DMS153 (cell line): Measurements from ENCODE around the gene NCAM2.
"Not testable (repeated sequence)": the region's sequence is repeated elsewhere in the genome, so short reads cannot be mapped to it uniquely, and the experiment has no call there.

Experiments used
- DNase-seq: peaks from one replicate; lab custom pipeline; 2025; lab: John Stamatoyannopoulos, UW

NCAM2 gene

DNA sequence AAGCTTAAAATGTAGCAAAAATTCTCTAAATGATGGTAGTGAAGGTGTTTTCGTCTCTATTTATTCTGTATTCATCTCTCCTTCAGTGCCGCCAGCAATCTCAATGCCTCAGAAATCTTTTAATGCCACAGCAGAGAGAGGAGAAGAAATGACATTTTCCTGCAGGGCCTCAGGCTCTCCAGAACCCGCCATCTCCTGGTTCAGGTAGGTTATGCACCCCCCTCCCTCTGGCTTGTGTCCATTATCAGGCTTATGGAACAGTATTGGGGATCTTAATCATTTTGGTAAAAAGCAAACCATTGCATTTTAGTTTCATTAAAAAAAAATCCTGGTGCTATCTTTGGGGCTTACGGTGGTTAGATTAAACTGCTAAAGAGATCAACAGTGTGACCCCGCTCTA lies 326.1 kb downstream of the NCAM2 start:
- no peak for DNase-seq

DNA sequence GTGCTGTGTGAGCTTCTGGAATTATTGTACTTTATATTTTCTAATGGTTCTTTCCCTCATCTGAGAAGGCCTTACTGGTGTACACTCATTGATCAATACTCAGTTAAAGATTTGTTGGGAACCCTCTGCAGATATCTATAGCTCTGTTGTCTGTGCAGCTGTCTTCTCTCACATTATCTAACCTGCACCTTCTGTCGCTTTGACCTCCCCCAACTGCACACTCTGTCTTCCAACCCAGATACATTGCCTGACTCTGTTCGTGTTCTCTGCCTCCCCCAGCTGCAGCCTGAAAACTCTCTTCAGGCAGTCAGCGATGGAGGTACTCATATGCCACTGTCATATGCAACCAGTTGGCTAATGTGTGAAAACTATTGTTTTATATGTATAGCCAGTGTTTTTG lies 334.3 kb downstream of the NCAM2 start:
- no peak for DNase-seq

DNA sequence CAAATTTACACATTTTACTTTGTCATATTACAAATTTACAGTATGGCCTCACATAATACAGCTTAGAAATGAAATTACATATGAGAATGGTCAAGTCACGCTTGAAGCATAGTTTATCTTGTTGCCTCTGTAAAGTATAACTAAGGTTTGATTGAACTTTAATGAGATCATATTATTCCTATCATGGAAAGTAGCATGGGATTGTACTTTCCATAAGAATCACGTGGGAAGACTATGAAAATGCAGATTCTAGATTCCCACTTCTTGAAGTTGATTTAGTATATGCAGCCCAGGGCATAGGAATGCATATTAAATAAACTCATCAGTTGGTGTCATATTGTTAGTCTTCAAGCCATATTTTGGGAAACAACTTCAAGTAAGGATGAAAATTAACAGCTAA lies 342.8 kb downstream of the NCAM2 start:
- DNase-seq, result no peak

DNA sequence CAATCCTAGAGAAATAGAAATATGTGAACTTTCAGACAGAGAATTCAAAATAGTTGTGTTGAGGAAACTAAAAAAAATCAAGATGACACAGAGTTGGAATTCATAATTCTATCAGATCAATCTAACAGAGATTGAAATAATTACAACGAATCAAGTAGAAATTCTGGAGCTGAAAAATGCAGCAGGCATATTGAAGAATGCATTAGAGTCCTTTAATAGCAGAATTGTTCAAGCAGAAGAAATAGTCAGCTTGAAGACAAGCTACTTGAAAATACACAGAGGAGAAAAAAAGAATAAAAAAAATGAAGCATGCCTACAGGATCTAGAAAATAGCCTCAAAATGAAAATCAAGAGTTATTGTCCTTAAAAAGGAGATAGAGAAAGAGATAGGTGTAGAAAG lies 347.1 kb downstream of the NCAM2 start:
- DNase-seq, result no peak

DNA sequence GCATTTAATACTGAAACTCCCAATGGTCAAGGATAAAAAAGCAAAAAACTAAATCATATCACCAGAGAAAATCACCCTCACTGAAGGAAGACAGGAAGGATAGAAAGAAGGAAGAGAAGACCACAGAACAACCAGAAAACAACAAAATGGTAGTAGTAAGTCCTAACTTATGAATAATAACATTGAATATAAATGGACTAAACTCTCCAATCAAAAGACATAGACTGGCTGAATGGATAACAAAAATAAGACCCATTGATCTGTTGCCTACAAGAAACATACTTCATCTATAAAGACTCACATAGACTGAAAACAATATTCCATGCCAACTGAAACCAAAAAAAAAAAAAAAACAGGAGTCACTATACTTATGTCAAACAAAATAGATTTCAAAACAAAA lies 347.7 kb downstream of the NCAM2 start:
- no peak for DNase-seq

DNA sequence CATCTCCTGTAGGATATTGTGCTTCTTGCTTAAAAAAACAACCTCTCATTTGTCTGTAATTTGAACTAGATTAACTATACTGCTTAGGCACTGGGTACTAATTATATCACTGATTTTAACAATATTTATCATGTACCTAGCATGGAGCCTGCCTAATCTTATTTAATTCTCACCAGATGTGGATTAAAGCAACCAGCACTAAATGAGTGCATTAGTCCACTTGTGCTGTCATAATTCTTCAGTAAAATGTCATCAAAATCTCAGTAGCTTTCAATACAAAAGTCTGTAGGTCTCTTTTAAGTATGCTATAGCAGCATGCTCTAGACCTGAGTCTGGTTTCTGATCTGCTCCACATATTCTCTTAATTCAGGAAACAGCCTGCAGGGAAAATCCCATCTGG lies 368.1 kb downstream of the NCAM2 start:
- DNase-seq, result no peak

DNA sequence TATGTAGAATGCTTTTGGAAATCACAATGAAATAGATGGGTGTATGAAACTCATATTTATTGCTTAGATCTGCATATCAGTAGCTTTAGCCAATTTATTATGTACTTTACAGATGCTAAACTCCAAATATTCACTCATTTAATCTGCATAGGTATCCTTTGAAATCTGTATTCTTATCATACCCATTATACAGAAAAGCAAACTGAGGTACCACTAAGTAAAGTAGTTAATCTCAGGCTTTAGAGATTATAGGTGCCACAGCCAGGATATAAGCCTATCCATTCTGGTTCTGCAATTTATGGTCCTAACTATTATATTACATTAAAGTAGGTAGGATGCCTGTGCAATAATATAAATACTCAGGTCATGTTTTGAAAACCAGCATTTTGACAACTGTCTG lies 369.4 kb downstream of the NCAM2 start:
- DNase-seq, result no peak

DNA sequence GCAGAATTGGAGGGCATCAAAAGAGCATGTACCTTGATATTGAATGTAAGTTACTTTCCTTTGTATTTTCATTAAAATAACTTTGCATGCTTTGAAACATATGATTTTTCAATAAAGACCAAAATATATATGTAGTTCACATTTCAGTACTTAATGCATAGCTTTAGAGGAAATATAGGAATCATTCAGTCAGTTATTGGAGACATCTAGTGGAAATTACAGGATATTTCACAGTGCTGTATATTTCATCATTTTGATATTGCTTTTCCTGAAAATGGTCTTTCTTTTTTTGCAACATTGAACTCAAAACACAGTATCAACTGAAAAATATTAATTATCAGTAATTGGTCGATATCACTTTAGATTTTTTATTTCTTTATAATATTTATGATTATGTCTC lies 375.8 kb downstream of the NCAM2 start:
- DNase-seq, result no peak

DNA sequence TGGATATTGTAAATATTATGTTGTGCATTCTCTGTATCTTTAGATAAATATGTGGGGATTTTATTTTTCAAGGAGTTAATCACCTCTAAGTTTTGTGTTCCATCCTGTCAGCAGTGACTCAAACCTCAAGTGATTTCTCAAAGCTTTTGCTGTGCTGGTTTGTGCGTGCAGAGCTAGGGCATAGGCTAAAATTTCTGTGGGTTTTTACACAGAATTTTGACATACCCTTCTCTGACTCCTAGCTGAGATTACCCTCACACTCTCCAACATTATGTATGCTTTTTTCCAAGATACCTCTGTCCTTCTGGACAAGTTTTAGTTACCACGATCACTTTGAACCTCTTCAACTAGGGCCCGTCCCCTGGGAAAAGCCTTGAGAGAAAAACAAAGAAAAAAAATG lies 384.9 kb downstream of the NCAM2 start:
- no peak for DNase-seq

DNA sequence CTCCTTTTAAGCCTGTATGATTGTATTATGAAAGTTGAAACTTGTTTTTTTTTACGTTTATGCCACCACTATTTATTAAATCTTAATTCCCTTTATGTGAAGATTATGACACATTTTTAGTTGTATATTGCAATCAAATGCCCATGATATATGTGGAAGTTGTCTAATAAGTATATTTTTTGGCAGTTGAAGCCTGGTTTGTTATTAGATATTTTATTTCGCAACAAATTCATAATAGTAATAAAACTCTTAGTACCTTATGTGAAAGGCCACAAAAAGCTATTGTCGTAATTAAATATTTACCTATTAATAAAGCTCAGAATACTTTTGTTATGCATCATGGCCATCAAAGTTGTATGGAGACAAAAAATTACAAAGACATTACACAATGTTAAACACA lies 386.8 kb downstream of the NCAM2 start:
- DNase-seq, result no peak

DNA sequence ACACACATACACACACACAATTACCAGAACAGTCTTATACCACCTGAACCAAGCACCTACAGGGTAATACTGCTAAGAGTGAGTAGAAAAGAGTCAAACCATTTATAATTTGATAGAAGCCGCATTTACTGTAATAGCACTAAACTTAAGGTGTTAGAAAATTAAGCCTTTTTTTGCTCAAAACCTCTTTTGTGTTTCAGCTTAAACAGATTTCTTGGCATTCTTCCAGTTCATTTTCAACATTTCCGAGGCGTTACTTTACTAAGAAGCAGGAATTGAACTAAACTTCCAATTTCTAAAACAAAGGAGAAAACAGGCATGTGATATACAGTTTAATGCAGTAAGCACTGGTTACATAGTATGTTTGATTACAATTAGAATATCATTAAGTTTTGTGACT lies 387.2 kb downstream of the NCAM2 start:
- DNase-seq, result no peak

DNA sequence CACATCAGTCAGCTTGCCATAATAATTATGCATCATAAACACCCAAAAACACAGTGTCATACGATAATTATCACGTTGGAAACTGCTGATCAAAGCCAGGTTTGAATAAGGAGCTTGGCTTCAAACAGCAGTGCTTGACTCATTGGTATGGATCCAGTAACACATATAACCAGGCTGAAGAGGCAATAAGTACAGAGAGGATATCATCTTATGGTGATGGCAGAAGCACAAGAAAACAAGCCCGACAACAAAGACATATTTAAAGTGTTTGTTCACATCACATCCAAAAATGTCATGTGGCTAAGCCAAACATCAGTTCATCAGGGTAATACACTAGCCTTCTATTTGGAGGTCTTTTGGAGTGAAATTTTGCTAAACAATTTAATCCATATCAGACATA lies 389.7 kb downstream of the NCAM2 start:
- no peak for DNase-seq

DNA sequence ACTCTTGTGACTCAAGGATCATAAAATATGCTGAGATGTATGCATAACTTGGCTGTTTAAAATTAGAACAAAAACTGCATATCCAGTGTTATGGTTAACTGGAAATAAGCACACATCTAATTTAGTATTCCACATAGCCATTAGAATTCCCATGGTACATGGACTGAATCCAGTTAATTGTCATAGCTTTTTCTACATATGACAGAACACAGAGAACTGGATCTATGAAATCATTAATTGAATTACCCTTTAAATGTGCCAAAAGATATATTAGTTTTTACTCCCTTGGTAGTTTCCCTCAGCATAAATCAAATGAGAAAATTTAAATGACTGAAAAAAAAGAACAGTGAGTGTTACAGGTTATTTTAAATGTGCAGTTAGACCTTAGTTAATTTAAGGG lies 395.9 kb downstream of the NCAM2 start:
- no peak for DNase-seq

DNA sequence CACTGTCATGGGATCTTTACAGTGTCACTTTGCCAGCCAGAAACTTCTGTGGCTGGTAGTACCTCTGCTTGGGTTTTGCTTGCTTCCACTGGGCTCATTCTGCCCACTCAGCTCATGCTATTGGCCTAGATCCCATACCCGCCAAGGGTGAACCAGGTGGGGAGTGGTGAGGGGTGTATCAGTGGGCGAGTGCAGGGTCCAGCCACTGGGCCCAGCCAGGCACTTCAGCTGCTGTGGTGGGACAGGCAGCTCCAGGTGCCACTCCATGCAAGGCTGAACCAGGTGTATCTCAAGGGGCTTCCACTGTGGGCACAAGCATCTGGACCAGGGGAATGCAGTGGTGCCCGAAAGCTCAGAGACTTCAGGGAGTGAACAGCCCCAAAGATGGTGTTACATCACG lies 398.2 kb downstream of the NCAM2 start:
- no peak for DNase-seq

DNA sequence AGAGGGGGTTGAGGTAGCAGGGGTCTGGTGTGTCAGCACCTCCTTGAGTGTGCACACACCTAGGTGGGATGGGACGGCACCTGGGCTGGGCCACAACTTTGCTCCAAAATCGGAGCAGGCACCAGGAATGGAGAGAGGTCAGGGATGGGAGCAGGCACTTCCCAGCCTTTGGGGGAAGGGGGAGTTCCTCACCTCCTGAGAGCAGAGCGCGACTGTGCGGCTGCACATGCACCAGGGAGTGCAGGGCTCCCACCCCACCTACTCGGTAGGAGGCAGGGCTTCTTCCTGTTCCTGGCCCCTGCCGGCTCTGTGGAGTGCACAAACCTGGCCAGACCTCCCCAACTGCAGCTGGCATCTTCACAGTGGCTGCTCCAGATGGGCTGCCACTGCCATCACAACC lies 399.3 kb downstream of the NCAM2 start:
- no peak for DNase-seq

DNA sequence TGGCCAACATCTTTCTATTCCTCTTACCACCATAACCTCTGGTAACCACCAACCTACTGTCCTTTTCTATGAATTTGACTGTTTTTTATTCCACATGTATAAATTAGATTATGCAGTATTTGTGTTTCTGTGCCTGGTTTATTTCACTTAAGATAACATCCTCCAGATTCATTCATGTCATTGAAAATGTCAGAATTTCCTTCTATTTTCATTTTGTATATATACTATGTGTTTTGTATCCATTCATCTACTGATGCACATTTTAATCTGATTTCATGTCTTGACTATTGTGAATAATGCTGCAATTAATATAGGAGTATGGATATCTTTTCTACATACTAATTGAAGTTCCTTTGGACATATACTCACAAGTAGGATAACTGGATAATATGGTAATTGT lies 403.2 kb downstream of the NCAM2 start:
- DNase-seq, result no peak

DNA sequence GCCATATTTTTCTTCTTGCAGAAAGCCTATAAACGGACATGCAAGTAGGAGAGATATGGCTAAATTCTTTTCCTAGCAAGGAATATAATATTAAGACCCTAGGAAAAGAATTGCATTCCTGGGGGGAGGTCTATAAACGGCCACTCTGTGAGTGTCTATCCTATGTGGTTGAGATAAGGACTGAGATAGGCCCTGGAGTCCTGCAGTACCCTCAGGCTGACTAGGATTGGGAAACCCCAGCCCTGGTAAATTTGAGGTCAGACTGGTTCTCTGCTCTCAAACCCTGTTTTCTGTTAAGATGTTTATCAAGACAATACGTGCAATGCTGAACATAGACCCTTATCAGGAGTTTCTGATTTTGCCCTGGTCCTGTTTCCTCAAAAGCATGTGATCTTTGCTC lies 404.0 kb downstream of the NCAM2 start:
- not testable (repeated sequence) for DNase-seq

DNA sequence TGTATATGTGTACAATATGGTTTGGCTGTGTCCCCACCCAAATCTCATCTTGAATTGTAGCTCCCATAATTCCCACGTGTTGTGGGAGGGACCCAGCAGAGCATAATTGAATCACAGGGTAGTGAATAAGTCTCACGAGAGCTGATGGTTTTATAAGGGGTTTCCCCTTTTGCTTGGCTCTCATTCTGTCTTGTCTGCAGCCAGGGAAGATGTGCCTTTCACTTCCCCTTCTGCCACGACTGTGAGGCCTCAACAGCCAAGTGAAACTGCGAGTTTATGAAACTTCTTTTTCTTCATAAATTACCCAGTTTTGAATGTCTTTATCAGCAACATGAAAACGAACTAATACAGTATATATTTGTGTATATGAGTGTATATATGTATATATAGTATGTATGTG lies 406.1 kb downstream of the NCAM2 start:
- DNase-seq, result not testable (repeated sequence)

DNA sequence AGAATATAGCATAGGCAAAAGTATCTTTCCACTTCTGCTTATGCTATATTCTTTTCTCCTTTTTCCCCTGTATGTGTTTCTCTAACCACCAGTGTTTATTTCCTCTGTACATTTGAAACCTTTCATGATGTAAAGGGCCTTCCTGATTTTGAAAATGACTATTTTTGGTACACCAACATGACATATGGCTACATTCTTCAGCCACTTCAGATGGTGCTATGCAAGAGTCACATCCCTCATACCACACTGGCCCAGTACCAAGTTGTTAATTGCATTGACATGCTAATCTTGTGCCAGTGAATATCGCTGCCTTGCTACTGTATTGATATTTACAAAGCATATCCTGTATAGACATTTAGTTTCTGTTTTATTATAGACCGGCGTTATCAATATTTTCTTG lies 408.7 kb downstream of the NCAM2 start:
- no peak for DNase-seq

DNA sequence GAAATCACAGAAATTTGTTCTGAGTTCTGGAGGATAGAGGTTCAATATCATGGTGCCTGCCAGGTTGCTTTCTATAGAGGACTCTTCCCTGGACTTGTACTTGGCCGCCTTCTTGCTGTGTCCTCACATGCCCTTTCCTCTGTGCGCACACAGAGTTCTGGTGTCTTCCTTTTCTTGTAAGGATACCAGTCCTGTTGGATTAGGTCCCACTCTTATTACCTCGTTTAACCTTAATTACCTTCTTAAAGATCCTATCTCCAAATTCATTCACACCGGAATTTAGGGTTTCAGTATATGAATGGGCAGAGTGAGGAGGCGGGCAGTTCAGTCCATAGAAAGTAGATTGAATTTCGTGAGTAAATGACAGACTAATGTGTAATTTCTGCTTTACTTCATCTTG lies 413.9 kb downstream of the NCAM2 start:
- DNase-seq, result no peak

DNA sequence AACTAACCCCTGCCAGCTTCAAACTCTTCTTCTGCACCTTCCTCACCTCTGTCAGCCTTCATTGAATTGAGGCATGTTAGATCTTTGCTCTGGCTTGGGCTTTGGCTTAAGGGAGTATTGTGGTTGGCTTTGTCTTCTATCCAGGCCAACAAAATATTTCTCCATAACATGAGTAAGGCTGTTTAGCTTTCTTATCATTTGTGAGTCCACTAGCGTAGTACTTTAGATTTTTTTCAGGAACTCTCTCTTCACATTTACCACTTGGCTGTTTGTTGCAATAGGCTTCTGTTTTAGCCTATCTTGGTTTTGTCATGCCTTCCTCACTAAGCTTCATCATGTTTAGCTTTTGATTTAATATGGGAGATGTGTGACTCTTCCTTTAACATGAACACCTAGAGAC lies 417.5 kb downstream of the NCAM2 start:
- no peak for DNase-seq

DNA sequence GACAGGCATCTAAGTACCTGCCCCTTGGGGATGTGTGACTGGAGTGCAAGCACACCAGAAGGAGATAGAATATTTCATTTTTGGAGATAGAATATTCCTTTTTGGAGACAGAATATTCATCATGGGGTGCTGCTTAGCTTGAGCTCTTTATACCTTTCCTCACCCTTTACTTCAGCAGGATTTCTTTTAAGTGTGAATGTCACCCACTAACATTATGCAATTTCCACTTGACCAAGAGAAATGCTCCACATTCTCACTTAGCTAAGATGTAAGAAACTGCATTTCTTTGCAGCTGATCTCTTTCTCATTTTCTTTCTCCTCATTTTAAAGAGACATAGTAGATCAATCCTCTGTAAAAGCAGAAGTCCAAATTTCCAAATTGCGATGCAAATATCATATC lies 436.7 kb downstream of the NCAM2 start:
- DNase-seq, result no peak

DNA sequence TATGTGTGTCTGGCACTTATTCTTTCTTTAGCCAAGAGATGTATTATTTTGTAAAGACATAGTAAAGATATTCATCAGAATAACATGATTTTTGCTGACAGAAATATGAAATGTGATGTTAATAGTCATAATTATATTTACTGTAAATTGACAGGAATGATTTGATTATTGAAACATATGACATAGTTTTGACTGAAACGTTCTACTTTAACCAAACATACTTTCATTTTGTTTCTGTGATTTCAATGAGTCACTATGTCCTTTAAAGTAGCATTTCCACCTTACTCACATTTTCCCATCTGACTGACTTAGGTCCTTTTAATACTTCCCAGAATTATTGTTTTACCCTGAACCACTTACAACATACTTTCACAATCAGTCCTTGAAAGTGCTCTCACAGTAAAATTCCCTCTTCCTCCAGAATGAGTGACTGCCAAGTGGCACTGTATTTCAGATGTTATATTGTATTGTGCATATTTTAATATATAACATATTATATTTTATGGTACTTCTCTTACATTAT lies 437.9 kb downstream of the NCAM2 start:
- DNase-seq, result no peak

DNA sequence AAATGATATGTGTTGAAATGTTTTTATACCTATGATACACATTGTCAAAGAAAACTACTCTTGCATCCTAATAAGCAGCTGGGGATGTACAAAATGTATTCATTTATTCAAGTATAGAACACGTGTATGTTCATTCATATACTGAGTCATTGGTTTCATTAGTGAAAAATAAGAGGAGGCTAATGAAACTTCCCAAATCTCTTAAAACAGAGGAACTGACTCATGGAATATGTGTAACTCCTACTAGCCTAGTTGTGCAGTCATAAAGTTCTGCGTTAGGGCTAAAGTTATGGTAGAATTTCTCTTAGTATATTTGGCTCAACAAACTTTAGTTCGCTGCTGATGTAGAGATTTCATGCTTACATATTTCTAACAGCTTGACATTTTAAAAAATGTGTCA lies 441.6 kb downstream of the NCAM2 start:
- no peak for DNase-seq

DNA sequence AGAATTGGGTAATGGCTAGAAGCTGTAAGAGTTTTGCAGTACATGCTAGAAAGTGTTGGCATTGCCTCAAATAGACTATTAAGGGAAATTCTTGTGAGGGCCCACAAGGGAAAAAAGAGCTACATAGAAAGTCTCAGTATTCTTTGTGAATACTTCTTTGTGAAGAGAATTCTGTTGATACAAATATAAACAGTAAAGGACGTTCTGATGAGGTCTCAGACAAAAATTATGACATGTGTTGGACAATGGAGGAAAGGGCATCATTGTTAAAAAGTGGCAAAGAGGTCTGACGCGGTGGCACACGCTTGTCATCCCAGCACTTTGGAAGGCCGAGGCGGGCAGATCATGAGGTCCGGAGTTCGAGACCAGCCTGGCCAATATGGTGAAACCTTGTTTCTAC lies 458.9 kb downstream of the NCAM2 start:
- DNase-seq, result no peak
